Thyroid gland (tissue), 4 donors: ENCODE data around the gene ANTXR1.

ENCODE experiments used
- POLR2A ChIP-seq, 2 donors: fragments of 450-650 bp; IDR thresholded peaks; one replicate each; pipeline ENCODE4 v1.6.1; 2017; ENCODE audit warnings: antibody characterized with exemption in 2 of 2, mild to moderate bottlenecking in 2 of 2, moderate library complexity in 1 of 2
- TF ChIP-seq, protein P1 (sequence below), 6 experiments: fragments of 200-600 bp in 3 of 6; fragments of 450-650 bp in 3 of 6; sonication (generic) in 3 of 6; IDR thresholded peaks; one replicate each; pipeline ENCODE4 v1.5.1; 2016 to 2019; ENCODE audit warnings: antibody characterized with exemption in 6 of 6, mild to moderate bottlenecking in 2 of 6, inconsistent platforms in 1 of 6, moderate library complexity in 1 of 6

DNA sequence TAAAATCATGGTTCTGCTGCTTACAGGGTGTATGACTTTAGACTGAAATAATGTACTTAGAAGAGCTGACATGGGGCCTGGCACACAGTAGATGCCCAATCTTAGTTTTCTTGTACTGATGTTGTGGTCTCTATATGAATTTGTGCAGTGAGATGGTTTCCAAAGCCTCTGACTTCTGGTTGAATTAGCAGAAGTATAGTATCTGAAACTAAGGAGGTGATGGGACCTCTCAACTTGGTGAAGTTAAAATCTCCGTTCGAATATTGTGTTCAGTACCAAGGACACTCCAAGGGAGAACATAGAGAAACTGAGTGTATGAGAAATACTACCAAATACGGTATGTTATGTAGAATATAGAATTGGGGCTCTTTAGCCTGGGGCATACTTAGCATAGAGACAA, 120.9 kb downstream of the ANTXR1 start:
- TF ChIP-seq, protein P1, sequence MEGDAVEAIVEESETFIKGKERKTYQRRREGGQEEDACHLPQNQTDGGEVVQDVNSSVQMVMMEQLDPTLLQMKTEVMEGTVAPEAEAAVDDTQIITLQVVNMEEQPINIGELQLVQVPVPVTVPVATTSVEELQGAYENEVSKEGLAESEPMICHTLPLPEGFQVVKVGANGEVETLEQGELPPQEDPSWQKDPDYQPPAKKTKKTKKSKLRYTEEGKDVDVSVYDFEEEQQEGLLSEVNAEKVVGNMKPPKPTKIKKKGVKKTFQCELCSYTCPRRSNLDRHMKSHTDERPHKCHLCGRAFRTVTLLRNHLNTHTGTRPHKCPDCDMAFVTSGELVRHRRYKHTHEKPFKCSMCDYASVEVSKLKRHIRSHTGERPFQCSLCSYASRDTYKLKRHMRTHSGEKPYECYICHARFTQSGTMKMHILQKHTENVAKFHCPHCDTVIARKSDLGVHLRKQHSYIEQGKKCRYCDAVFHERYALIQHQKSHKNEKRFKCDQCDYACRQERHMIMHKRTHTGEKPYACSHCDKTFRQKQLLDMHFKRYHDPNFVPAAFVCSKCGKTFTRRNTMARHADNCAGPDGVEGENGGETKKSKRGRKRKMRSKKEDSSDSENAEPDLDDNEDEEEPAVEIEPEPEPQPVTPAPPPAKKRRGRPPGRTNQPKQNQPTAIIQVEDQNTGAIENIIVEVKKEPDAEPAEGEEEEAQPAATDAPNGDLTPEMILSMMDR (IDR thresholded peaks at IDR 0.05): no peak
- no peak for TF ChIP-seq POLR2A (IDR thresholded peaks at IDR 0.05)
